Dermis microvascular lymphatic vessel endothelial cell (primary cell): ENCODE results near the gene ZG16. TPM values are rescaled to one million over a fixed set of nuclear protein-coding genes. Genes with fewer than 3 reads are reported as not detected.

ENCODE experiments used
- DNase-seq, 2 donors: peaks; one replicate each; pipeline versions ENCODE4 v3.0.0 to v3.0.0-alpha.2; 2010; ENCODE audit warnings: low read depth in 2 of 2
- total RNA-seq: library from RNA; depleted of rRNA; stranded (reverse); fragments of >200 nt; gene quantifications from 2 replicates; pipeline ENCODE4 v1.2.1, GENCODE V29; 2014

ZG16 gene
- total RNA-seq, 1 donor from 2014 or later = not detected

DNA sequence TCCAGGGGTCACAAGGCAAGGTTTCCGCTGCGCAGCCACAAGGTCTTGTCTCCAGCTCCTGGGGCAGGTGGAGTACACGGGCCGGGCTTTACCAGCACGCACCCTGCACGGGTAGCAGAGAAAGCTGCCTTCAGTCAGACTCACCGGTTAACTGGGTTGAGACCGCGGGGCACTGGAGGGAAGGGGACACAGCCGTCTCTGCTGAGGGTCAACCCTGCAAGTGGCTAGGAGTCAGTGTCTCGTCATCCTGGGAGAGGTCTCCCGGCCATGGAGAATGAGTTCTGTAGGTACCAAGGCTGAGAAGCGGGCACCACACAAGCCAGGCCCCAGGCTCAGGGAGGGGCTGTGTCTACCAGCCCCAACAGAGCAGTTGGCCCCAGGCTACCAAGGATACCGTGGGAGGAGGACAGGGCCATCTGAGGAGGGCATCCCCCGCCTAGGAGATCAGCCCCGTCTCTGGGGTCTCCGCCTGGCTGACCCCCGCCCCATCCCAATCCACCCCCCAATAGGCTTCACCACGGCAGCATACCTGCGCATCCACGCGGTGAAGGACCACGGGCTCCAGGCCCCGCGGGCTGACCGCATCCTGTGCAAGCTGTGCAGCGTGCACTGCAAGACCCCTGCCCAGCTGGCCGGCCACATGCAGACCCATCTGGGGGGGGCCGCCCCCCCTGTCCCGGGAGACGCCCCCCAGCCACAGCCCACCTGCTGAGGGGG is 31.1 kb downstream of the ZG16 start:
- no peak for DNase-seq

DNA sequence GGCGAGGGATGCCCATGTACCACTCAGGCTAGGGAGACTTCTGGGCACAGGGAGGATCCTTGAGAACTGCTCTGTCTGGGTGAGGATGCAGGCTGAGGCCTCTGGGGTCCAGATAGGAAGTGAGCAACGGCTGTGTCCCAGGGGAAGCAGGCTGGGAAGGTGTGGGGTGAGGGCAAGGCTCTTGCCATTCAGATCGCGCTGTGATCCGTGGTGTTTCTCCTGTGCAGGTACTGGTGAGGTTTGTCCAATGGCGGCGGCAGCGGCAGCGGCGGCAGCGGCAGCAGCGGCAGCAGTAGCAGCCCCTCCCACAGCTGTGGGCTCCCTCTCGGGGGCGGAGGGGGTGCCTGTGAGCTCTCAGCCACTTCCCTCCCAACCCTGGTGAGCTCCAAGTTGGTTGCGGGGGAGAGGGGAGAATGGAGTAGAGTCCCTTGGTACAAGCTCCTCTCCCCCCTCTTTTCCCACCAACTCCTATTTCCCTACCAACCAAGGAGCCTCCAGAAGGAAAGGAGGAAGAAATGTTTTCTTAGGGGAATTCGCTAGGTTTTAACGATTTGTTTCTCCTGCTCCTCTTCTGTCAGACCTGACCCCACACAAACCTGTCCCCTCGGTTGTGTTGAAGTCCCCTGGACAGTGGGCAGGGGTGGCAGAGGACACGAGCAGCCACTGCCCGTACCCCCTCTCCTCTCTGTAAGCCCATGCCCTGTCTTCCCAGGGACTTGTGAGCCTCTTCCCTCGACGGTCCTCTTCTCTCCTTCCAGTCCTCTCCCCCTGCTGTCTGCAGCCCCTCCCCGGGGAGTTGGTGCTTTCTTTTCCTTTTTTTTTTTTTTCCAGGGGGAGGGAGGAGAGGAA is 32.0 kb downstream of the ZG16 start:
- no peak for DNase-seq

DNA sequence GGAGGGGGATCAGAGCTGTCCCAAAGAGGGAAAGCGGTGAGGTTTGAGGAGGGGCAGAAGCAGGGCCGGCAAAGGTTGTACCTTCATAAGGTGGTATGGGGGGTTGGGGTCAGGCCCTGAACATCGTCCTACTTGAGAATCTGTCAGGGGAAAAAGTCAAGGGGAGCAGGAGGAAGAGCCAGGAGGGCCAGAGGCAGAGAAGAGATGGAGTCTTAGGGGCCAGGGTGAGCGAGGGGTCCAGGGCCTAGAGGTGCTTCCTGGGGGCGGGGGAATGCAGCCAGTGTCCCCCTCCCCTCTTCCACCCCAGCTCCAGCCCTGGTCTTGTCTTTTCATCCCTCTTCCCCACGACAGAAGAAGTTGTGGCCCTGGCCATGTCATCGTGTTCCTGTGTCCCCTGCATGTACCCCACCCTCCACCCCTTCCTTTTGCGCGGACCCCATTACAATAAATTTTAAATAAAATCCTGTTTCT is 32.7 kb downstream of the ZG16 start:
- no peak for DNase-seq

DNA sequence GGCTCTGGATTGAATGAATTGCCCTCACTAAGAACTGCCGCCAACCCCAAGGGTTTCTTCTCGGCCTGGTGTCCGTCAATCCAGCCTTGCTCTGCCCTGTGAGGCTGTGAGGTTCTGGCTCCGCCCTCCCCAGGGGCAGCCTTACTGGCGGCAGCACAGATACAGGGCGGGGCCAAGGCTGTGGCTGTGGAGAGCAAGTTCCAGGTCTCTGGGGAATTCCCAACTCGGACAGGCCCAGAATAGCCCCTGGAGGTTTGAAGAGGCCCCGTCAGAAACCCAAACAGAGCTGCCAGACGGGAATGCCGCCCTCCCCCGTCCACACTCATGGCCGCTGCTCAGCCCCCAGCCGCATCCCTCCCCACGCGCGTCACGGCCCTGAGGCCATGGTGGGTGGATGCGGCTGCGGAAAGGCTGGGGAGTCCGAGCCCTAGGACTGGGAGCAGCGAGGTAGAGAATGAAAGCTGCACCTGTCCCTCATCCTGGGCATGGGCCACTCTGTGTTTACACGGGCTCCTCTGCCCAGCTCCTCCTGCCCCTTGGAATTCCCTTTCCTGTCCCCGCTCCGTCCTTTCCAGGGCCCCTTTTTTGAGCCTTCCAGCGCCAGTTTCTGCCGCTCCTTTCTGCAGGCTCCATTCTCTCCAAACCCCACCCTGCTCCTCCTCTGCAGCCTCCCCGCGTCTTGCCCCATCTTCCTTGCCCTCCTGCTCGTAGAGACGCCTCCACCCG is 33.3 kb downstream of the ZG16 start:
- peak in 1 of 2 donors; percentile 95 for DNase-seq

- DNase-seq = peak in 1 of 2 donors; percentile 48
These were observed 34.0 kb downstream of the ZG16 start, which contains the start of gene PRRT2 for GRCh38 chr16:29811896-29812665. Gene PRRT2, plus strand, starts transcription at chr16:29812193. Its CDS starts 862 bp downstream, at chr16:29813055.

DNA sequence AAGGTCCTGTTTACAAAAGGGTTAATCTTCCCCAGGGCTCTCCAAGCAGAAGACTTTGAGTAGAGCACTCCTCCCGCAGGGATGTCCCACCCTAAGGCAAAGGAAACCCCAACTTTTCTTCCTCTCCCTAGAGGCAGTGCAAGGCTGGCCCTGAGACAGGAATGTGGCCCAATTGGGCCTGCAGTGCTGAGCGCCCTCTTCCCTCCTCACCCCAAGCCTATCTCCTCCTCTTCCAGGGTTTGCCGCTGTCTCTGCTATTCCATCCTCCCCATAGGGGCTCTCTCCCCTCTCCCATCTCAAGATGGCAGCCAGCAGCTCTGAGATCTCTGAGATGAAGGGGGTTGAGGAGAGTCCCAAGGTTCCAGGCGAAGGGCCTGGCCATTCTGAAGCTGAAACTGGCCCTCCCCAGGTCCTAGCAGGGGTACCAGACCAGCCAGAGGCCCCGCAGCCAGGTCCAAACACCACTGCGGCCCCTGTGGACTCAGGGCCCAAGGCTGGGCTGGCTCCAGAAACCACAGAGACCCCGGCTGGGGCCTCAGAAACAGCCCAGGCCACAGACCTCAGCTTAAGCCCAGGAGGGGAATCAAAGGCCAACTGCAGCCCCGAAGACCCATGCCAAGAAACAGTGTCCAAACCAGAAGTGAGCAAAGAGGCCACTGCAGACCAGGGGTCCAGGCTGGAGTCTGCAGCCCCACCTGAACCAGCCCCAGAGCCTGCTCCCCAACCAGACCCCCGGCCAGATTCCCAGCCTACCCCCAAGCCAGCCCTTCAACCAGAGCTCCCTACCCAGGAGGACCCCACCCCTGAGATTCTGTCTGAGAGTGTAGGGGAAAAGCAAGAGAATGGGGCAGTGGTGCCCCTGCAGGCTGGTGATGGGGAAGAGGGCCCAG is 34.9 kb downstream of the ZG16 start:
- no peak for DNase-seq

GRCh38 chr16:29813644-29814562 is 35.8 kb downstream of the ZG16 start:
- no peak for DNase-seq

- no peak for DNase-seq
These were observed 36.5 kb downstream of the ZG16 start for GRCh38 chr16:29814592-29814991.

- DNase-seq = peak in 1 of 2 donors; percentile 33
These were observed 37.1 kb downstream of the ZG16 start for GRCh38 chr16:29815032-29815721.

- DNase-seq = peak; percentile 99 to 100
These were observed 38.0 kb downstream of the ZG16 start, which contains the start of gene PAGR1 for GRCh38 chr16:29815793-29816693. Gene PAGR1, plus strand, starts transcription at chr16:29816152. Its CDS starts 374 bp downstream, at chr16:29816526.

- DNase-seq = peak in 1 of 2 donors; percentile 63
These were observed 38.8 kb downstream of the ZG16 start for GRCh38 chr16:29816694-29817441.

DNA sequence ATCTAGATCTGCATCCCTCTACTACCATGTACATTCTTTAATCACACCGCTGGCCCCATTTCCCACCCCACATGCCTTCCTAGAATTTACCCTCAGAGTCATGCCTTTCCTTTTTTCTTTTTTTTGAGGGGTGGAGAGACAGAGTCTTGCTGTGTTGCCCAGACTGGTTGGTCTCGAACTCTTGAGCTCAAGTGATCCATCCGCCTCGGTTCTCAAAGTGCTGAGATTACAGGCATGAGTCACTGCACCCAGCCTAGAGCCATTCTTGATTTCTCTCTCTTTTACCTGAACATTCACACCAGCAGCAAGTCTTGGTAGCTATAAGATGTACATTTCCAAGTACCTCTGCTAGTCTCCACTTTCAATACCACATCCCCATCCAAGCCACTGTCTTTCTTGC is 40.0 kb downstream of the ZG16 start:
- no peak for DNase-seq

DNA sequence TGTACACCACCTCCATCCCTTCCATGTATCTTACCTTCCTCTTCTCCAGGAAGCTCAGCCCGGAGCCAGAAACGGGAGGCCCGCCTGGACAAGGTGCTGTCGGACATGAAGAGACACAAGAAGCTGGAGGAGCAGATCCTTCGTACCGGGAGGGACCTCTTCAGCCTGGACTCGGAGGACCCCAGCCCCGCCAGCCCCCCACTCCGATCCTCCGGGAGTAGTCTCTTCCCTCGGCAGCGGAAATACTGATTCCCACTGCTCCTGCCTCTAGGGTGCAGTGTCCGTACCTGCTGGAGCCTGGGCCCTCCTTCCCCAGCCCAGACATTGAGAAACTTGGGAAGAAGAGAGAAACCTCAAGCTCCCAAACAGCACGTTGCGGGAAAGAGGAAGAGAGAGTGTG is 41.5 kb downstream of the ZG16 start:
- DNase-seq = no peak

DNA sequence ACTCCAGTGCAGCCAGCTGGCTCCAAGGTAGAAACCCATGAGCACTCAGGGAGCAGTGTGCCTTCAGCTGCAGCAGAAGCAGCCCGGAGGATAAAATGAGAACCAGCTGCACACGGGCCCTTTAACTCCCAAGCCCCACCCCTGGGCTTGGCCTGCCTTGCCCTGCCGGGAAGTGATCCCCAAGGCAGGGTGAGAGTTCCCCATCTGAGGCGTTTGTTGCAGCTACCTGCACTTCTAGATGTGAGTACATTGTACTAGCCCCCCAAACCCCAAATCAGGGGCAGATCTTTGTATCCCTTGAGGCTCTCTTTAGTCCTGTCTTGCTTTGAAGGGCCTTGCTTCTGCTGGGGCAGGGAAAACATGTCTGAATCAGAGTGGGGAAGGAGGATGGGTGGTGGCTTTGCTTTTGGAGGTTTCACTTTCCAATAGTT is 42.2 kb downstream of the ZG16 start, which contains the start of gene MVP:
TSS of gene MVP (plus strand) at position 192 of the 431 bp plus-strand sequence. CDS start 10,088 bp downstream, outside the sequence.
- peak in 1 of 2 donors; percentile 51 for DNase-seq

- DNase-seq = peak in 1 of 2 donors; percentile 57
These were observed 42.9 kb downstream of the ZG16 start for GRCh38 chr16:29820730-29821642.
